G401 (cell line): Measurements from ENCODE around the gene EXOC3L4. TPM values are rescaled to one million over a fixed set of nuclear protein-coding genes. Genes with fewer than 3 reads are reported as not detected.
"Not testable (repeated sequence)": the region's sequence is repeated elsewhere in the genome, so short reads cannot be mapped to it uniquely, and the experiment has no call there.

Experiments used
- DNase-seq: peaks from one replicate; pipeline ENCODE4 v3.0.0-alpha.2; 2015; ENCODE audit warnings: low spot score
- in situ Hi-C: cut with HindIII; loops from 2 replicates; pipeline ENCODE4 v1.10.0; 2016; ENCODE audit warnings: low sequenced_read_pairs, mixed read lengths
- total RNA-seq: library from RNA; depleted of rRNA; stranded (reverse); fragments of >200 nt; shearing (Covaris generic); gene quantifications from 2 replicates; pipeline ENCODE4 v1.2.3, GENCODE V29; 2014; rRNA removed

The EXOC3L4 gene
- 0.86 and 1.6 TPM in 2 replicates for total RNA-seq

DNA sequence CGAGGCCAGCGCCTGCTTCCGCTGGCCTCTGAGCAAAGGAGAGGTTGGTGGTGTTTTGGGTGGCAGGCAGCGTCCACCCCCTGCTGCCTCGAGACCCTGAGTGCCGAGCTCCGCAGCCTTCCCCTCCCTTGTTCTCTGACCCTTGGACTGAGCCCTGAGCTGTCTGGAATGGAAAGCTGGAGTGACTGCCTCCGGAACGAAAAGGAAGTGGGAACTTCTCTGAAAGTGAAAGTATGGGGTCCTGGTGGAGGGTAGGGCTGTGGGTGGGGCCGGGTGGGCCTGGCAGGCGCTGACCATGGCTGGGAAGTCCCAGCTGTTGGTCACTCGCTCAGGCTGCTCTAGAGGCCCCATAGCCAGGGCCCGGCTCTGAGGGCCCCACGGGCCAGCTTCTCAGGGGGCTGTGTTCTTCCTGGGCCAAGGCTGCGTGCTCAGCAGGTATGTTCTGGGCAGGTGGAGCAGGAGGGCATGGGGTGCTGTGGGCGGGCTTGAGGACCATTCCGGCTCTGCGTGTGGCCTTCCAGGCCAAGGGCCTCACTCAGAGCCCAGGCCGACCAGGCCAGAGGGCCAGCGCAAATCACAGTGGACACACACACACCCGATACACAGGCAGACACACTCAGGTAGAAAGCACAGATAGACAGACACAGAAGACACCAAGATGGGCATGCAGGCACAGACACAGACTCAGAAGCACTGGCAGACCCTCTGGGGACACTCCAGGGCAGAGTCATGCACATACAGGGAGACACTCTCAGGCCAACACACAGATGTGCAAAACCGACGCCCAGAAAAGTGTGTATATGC is at the start of gene EXOC3L4:
Gene EXOC3L4 (plus strand): TSS at position 320 of the 804 bp plus-strand sequence. CDS start 5,495 bp downstream, outside the sequence.
- in situ Hi-C loops: no loop called here
- no peak for DNase-seq

DNA sequence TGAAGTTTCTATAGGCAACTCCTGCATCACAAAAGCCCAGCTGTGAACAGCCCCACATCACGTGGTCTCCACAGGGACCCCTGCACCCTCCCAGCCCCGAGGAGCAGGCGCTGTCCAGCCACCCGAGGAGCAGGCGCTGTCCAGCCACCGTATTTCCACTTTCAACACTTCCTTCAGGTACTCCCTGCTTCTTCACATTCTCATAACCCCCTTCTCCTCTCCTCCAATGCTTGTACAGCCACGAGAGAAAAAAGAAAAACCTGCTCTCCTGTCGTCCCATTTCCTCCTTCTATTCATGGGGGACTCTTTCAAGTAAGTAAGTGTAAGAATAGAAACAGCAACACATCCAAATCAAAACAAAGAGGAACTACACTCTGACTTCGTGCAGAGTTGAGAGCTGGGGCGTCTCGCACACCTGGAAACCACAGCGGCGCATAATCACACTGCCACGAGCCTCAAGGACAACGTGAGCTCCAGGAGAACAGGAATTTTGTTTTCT is 49.1 kb upstream of the EXOC3L4 start:
- no peak for DNase-seq
- in situ Hi-C loops: no loop called here

DNA sequence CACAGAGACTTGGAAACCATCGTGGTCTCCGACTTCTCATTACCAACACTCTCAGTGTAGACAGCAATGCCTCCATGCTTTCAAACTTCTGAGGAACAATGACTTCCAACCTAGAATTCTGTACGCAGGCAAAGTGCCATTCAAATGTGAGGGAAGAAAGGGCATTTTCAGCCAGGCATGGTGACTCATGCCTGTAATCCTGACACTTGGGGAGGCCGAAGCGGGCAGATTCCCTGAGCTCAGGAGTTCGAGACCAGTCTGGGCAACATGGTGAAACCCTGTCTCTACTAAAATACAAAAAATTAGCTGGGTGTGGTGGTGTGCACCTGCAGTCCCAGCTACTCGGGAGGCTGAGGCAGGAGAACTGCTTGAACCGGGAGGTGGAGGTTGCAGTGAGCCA is 47.1 kb upstream of the EXOC3L4 start:
- in situ Hi-C loops, DNase-seq: not testable (repeated sequence)

DNA sequence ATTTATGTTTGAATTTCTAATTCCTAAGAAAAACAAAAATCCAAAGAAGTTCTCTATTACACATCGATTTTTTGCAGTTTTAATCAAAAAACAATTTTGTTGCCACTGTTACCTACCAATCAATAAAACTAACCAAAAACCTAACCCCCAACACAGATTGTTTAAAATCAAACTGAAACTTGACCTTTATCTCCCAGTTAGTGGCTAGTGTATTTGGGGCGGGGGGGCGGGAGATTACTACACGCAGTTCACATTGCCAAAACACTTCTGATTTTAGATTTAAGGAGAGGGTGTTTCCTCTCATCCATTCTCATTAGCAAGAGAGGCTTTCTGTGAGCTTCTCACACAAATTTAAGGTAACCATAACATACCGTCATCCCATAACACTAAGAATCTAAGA is 43.6 kb upstream of the EXOC3L4 start:
- DNase-seq: no peak
- in situ Hi-C loops: no loop called here

DNA sequence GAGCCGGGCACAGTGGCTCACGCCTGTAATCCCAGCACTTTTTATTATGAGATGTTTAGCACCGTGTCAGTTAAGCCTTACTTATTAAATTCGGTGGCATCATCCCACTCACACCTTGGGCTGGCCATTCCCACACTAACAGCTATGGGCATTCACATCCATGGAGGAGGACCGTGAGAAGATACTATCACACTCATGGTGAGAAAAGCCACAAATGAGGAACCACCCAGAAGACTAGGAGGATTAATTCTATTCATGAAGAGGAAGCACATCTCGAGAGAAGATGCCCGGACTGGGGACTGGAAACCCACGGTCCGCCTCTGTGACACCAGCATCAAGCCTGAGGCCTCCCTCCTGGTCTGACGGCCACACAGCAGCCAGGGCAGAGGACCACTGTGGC is 42.1 kb upstream of the EXOC3L4 start:
- in situ Hi-C loops: no loop called here
- DNase-seq: no peak

DNA sequence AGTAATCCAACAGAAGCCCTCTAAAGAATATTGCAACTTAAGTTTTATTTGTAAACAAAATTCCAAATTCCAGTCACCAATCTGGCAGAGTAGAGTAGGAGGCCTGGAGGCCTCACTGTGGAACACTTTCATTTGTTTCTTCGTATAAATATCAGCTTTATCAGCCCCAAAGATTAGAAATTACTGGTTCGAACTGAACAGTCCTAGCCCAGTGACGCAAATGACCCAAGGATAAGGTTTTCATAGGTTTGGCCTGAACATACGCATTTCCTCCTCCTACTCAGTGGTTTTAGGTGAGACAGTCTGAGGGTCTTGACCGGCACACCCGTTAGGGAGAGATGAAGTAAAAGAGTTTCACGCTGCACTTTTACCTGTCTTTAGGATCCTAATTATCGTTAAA is 38.8 kb upstream of the EXOC3L4 start:
- in situ Hi-C loops: no loop called here
- DNase-seq: no peak

DNA sequence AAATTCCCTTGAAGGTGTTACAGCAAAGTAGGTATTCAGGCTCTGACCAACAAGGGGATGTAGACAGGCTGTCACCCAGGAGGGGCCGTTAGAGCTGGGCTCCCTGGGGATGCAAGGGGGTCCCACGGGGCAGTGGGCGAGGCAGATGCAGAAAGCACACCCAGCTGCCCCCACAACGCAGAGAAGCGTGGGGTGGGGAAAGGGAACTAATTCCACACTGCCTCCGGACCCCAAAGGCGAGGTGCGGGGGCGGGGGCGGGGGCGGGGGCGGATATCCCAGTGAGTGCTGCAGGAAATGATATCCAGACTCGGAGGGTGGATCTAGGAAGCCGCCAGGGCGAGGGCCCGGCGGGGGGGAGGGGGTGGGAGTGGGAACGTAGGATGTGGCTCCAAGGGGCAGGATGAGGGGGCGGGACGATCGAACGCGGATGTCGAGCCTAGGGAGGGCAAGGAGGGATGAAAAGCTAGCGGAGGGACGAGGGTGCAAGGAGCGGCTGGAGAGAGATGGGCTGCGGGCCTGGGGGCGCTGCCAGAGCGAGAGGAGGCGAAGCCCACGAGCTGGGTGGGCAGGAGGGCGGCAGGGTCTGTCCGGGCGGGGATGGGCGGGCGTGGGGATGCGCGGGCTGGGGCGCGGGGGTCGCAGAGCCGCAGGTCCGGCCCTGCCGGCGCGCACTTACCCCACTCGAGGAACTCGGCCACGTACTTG is 38.0 kb upstream of the EXOC3L4 start:
- no peak for DNase-seq
- in situ Hi-C loops: no loop called here

DNA sequence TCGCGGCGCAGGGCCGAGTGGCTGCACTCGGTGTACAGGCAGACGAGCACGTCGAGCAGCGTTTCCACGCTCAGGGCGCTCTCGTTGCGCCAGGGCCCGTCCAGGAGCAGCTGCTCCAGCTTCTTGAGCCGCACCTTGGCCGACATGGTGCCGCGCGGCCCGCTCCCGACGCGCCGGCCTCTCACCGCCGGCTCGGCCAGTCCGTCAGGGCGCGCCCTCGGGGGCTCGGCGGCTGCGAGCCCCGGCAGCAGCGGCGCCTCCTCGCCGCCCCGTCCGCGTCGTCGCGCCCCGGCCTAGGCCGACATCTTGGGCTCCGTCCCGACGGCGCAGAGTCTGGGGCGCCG is 37.5 kb upstream of the EXOC3L4 start:
- DNase-seq: no peak
- in situ Hi-C loops: no loop called here

DNA sequence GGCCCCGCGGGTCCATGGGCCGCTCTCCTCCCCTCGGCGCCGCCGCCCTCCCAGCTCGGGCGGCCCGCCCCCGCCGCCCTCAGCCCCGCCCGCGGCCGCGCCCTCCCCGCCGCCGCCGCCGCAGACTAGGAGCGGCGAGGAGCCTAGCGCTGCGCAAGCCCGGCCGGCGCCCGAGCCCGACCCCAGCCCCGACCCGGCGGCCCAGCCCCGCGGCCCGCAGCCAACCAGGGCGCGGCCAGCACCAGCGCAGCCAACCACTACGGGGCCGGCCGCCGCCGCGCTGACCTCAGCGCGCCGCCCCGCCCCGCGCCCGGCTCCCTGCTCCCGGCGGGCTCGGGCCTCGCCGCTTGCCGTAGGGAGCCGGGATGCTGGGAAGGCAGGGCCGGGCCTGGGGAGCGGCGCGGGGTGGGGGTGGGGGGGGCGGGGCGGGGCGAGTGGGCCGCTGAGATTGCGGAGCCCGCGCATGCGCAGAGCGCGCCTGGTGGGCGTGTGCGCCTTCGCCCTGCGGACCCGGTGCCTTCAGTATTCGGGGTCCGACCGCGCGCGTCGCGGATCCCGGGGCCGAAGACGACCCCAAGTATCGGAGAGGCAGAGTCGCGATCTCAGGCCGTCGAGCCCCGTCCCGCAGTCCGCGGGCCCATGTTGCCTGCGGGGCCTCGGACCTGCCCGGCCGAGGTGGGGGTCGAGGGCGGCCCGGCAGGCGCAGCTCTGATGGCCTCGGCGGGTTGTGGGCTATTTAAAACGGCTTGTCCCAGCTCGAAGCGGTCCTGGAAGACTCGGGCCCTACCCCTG is 37.0 kb upstream of the EXOC3L4 start, which contains the start of gene CDC42BPB:
Gene CDC42BPB (minus strand): TSS at position 178 of the 792 bp plus-strand sequence. CDS start 376 bp downstream, outside the sequence.
- in situ Hi-C loops: no loop called here
- peak; percentile 83 for DNase-seq

DNA sequence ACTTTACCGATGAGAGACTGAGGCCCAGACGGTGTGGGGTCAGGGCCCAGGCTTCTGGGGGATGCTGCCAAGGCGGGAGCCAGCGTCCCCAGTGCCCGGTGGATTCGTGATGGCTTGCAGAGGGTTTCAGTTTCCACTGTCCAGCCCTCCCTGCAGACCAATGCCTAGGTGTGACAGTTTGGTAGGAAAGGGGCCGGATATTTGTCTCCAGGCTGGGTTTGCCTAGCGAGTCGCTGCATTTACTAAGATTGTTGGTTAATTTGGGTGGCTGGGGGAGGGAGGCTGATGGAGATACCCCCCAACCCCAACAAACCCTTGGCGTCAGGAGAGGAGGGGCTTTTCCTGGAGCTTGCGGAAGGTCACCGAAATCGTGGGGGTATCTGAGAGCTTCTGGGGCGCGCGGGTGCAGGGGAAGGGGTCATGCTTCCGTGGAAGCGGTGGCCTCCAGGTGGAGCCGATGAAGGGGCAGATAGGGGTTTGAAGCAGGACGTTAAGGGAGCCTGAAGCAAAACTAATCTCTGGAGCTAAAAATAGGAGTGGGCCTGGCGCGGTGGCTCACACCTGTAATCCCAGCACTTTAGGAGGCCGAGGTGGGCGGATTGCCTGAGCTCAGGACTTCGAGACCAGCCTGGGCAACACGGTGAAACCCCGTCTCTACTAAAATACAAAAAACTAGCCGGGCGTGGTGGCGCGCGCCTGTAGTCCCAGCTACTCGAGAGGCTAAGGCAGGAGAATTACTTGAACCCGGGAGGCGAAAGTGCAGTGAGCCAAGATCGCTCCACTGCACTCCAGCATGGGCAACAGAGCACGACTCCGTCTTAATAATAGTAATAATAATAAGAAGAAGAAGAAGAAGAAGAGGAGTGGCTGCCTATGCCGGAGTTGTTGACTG is 36.1 kb upstream of the EXOC3L4 start:
- peak; percentile 34 for DNase-seq
- in situ Hi-C loops: no loop called here

DNA sequence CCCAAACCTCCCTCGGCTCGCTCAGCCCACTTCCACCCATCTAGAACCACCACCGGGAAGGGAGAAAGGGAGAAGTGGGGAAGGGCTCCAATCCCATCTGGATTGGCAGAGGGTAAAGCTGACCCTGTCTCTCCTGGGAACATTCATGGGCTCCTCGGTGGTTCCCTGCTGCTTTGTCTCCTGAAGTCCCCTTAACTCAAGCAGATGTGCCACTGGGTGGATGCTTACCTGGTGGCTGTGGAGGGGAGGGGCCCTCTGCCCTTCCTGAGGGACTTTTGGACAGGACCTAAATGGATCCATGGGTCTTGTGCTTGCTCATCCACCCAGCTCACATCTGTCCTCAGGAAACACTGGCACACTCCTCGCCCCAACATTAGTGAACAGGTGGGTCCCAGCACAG is 35.0 kb upstream of the EXOC3L4 start:
- DNase-seq: no peak
- in situ Hi-C loops: no loop called here

DNA sequence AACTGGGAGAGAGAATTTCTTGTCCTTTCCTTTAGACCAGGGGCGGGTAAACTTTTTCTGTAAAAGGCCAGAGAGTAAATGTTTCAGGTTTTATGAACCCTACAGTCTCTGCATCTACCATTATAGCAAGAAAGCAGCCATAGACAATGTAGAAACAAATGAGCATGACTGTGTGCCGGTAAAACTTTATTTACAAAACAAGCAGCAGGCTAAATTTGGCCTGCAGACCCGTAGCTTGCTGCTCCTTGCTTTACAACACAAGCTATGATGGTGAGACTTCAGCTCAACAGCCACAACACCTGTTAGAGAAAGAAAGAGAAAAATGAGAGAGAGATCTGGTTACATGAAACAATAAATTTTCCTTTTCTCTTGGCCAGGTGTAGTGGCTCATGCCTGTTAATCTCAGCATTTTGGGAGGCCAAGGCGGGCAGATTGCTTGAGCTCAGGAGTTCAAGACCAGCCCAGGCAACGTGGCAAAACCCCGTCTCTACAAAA is 33.0 kb upstream of the EXOC3L4 start:
- DNase-seq: no peak
- in situ Hi-C loops: no loop called here

DNA sequence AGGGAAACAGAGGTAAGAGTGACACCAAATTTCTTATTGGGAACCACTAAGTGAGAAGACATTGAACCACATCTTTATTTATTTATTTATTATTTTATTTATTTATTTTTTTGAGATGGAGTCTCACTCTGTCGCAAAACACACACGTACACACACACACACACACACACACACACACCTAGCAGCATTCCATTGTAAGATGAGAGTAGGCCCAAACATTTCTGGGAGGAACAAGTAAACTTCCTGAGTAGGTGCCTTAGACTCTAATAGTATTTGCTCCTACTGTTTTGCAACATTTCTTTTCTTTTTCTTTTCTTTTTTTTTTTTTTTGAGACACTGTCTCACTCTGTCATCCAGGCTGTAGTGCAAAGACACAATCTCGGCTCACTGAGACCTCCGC is 30.1 kb upstream of the EXOC3L4 start:
- no peak for DNase-seq
- in situ Hi-C loops: no loop called here

DNA sequence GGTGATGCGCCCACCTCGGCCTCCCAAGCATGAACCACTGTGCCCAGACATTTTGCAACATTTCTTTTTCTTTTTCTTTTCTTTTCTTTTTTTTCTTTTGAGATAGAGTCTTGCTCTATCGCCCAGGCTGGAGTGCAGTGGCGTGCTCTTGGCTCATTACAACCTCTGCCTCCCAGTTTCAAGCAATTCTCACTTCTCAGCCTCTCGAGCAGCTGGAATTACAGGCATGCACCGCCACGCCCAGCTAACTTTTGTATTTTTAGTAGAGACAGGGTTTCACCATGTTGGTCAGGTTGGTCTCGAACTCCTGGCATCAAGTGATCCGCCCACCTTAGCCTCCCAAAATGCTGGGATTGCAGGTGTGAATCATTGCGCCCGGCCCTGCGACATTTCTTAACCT is 29.5 kb upstream of the EXOC3L4 start:
- no peak for DNase-seq
- in situ Hi-C loops: no loop called here

DNA sequence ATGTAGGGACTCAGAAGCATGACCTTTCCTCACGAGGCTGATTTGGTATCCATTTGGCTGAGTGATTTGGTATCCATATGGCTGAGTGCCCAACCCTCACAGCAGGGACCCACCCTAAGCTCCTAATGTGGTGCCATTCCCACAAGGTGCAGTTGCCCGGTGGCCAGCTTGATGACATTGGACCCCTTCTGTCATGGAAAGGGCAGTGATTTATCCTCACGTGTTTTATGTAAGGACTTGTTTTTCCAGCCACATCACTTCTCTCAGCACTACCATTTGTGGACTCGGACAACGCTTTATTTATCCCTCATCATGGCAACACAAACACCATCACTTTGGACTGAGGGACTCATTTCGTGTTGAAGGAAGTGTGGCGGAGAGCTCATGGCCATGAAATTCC is 28.7 kb upstream of the EXOC3L4 start:
- in situ Hi-C loops: no loop called here
- DNase-seq: no peak

DNA sequence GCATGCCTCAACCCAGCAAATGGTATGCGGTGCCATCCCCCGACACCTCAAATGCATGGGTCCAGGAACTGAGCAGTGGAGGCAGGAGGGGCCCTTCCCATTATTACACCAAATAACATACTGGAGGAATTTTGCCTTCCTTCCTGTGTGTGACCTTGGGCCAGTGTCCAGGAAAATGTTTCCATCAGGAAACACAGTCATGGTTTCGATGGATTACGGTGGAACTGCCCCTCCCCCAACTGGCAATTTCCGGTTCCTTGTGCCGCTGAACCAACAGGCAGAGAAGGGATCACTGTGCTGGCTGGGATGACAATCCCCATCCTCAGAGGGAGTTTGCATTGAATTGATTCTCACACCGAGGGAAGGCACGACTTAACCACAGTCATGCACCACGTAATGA is 28.1 kb upstream of the EXOC3L4 start:
- DNase-seq: no peak
- in situ Hi-C loops: no loop called here

DNA sequence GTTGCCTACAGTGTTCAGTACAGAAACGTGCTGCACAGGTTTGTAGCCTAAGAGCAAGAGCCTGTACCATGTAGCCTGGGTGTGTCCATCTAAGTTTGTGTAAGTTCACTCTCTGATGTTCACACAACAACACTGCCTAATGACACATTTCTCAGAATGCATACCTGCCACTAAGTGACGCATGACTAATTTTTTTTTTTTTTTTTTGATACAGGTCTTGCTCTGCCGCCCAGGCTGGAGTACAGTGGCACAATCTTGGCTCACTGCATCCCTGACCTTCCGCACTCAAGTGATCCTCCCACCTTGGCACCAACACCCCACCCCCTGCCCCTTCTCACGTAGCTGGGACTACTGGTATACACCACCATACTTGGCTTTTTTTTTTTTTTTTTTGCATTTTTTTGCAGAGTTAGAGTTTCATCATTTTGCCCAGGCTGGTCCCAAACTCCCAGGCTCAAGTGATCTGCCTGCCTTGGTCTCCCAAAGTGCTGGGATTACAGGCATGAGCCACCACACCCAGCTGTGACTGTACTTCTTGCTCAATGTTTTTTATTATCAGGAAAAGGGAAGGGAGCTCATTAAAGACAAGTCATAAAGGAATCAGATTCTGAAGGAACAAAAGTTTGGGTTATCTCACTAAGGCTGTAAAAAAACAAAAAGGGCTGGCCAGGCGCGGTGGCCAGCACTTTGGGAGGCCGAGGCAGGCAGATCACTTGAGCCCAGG is 27.1 kb upstream of the EXOC3L4 start:
- no peak for DNase-seq
- in situ Hi-C loops: no loop called here
